Glomerular endothelial cell (primary cell): ENCODE results near the gene TMEM87B. TPM values are rescaled to one million over a fixed set of nuclear protein-coding genes. Genes with fewer than 3 reads are reported as not detected.
"Not testable (repeated sequence)": the region's sequence is repeated elsewhere in the genome, so short reads cannot be mapped to it uniquely, and the experiment has no call there.

Experiments used
- DNase-seq: peaks from one replicate; pipeline ENCODE4 v3.0.0-alpha.2; 2011; ENCODE audit warnings: low read depth, low spot score; ENCODE audit errors: extremely low read depth
- total RNA-seq: library from RNA; depleted of rRNA; stranded (reverse); fragments of >200 nt; gene quantifications from 2 replicates; pipeline ENCODE4 v1.2.3, GENCODE V29; 2015

The TMEM87B gene
- total RNA-seq, 1 donor from 2014 or later = 23.6 TPM

GRCh38 chr2:112065486-112065885 is 10.4 kb downstream of the TMEM87B start:
- no peak for DNase-seq

DNA sequence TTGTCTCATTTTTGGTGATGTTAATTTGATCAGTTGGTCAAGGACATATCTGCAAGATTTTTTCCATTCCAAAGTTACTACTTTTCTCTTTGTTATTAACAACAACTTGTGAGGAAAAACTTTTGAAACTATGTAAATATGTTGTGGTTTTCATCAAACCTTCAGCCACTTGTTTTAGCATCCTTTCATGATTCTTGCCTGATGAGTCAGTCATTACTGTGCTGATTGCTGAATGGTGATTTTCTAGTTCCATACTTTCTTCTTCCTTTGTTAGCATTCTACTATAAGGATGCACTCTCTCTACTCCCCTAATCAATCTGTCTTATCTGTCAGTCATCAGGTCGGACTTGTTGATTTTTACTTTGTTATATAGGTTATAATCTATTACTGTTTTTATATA is 10.9 kb downstream of the TMEM87B start:
- DNase-seq = no peak

GRCh38 chr2:112069794-112070193 is 14.7 kb downstream of the TMEM87B start:
- DNase-seq = not testable (repeated sequence)

- DNase-seq = no peak
Observed at GRCh38 chr2:112073875-112074274, 18.8 kb downstream of the TMEM87B start.

- DNase-seq = no peak
Observed at GRCh38 chr2:112074506-112074905, 19.4 kb downstream of the TMEM87B start.

GRCh38 chr2:112075490-112076260 is 20.6 kb downstream of the TMEM87B start:
- no peak for DNase-seq

DNA sequence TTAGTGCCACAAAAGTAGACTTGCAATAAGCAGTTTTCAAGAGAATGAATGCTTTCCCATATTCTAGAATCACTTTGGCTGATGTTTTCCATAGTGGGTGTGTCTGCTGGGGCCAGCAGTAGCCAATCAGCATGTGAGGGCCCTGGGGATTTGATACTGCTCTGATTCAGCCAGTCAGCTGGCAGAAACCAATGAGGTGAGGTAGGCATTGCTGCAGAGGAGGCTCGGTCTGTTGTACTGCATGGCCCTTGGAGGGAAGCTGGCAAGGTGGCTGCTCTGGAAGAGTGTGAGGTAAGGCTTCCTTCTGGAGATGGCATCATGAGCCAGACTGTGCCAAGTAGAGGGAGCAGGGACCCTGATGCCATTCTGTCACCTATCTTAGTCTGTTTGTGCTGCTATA is 22.7 kb downstream of the TMEM87B start:
- DNase-seq = no peak

- no peak for DNase-seq
Observed at GRCh38 chr2:112081262-112081661, 26.2 kb downstream of the TMEM87B start.

GRCh38 chr2:112084689-112085374 is 29.8 kb downstream of the TMEM87B start:
- DNase-seq = no peak

DNA sequence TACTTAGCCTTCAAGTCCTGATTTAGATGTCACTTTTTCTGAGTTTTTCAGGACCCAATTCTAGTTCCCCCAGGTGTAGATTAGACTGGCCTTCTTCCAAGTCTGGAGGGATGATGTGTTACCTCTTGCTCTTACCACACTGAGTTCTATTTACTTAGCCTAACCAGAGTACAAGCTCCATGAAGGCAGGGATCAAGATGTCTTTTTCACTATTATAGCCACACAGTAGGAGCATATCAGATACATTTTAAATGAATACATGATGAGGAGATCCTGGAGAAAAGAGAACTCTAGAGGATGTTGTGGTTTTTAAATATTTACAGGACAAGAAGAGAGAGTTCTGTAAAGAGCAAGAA is 30.3 kb downstream of the TMEM87B start:
- no peak for DNase-seq

GRCh38 chr2:112085916-112086669 is 31.0 kb downstream of the TMEM87B start:
- DNase-seq = no peak

DNA sequence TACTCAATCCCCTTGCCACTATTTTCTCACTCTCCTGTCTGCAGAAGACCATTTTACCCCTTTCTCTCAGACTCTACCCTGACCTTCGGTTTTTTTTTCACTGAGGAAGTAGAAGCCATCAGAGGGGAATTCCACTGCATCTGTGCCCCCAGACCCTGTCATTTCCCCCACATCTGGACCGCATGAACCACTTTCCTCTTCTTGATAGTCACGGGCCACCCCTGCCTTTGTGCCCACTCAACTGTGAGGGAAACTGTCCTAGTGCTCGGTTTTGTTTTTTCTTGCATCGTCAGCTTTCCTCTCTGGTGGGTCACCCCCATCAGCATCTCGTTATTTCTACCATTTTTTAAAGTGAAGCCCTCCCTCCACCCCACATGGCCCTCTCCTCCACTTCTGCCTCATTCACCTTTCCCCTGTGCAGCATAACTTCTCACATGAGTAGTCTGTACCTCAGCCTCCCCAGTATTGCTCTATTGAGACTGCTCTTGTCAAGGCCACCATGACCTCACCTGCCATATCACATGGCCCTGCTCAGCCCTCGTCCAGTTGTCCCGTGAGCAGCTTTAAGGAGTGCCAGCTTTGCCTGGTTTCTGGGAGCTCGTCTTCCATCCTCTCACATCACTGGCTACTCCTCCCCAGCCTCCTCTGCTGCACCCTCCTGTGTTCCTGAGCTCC is 32.4 kb downstream of the TMEM87B start:
- no peak for DNase-seq

DNA sequence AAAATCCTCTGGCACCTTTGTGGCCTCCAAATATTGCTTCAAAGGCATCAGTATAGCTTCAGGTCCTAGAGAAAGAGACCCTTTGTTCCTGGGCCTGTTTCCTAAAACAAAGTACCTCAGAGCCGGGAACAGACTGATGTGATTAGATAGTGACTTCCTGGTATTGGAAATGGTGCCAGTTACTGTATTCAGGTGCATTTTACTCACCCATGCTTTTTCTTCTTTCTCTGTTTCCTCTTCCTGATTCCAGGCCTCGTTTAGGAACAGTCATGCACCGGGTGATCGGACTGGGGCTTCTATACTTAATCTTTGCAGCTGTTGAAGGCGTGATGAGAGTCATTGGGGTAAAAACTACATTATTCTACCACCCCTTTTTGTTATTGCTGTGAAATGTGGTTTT is 34.3 kb downstream of the TMEM87B start:
- DNase-seq = no peak

- DNase-seq = no peak
Observed at GRCh38 chr2:112092286-112093041, 37.4 kb downstream of the TMEM87B start.

GRCh38 chr2:112093216-112093615 is 38.1 kb downstream of the TMEM87B start:
- DNase-seq = no peak

GRCh38 chr2:112095681-112096080 is 40.6 kb downstream of the TMEM87B start:
- no peak for DNase-seq

- DNase-seq = no peak
Observed at GRCh38 chr2:112096098-112096497, 41.0 kb downstream of the TMEM87B start.

DNA sequence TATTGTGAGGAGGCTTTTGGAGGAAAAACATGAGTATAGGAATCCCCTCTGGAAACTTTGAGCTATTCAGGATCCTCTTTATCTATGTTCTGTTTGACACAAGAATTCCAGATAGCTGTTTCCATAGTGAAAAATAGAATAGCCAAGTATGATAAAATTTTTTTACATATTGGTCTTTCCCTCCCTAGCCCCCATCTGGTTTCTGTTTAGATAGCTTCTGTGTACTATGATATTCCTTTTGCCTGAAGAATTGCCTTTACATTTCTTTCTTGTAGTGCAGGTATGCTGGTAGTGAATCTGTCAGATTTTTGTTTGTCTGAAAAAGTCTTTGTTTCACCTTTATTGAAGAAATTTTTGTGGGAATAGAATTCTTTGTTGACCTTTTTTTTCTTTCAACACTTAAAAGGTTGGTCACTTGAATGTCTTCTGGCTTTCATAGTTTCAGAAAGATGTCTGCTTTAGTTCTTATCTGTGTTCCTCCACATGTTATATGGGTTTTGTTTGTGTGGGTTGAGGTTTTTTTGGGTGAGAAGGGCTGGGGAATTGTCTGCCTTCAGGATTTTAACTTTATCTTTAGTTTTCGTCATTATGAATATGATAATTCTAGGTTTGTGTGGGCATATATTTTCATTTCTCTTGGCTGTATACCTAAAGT is 53.2 kb downstream of the TMEM87B start:
- no peak for DNase-seq

DNA sequence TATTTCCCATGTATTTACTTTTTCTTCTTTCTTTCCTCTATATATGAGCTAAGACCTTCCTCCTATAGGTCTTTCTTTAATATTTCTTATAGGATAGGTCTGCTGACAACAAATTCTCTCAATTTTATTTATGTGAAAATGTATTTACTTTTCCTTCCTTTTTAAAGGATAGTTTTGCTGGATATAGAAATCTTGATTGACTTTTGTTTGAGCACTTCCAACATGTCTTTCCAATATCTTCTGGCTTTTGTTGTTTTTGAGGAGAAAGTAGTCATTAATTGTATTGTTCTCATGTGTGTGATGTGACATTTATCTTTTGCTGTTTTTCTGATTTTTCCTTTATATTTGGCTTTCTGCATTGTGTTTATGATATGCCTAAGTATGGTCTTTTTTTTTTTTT is 54.2 kb downstream of the TMEM87B start:
- no peak for DNase-seq

GRCh38 chr2:112110966-112111365 is 55.9 kb downstream of the TMEM87B start:
- DNase-seq = no peak
